Measurements from ENCODE around the gene SERINC2. TPM values are rescaled to one million over a fixed set of nuclear protein-coding genes. Genes with fewer than 3 reads are reported as not detected.

SERINC2 gene
- total RNA-seq, 1 donor from 2014 or later = not detected

- DNase-seq = no peak
- Mint-ChIP-seq H3K9me3 (no peaks in the 10 kb centered on the region), H3K27me3 (peaks cover 54% of the 10 kb centered on the region), H3K4me1 (peaks cover 4% of the 10 kb centered on the region), H3K27ac (no peak overlapping the region), H3K4me3 (no peak overlapping the region), H3K36me3 (ENCODE audit: low read depth) (no peaks in the 10 kb centered on the region)
- intact Hi-C loops (cut with micrococcal nuclease) = no loop called here
Measured at GRCh38 chr1:31414980-31415370, 2.0 kb downstream of the SERINC2 start.

DNA sequence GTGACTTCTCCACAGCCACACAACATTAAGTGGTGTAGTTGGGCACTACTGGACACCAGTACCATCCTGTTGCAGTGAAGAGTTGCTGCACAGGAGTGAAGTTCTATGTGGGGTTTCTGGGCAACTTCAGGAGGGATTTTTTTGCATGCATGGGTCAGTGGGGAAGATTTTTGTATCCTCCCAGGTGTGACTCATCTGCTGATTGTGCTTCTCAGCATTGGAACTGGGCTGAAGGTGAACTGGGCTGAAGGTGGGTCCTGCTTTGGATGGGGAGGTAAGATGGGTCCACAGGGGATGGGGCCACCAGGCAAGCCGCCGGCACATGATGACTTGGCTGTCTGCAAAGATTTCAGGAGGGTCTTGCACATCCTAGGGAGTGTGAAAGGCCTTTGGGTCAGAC is 2.6 kb downstream of the SERINC2 start:
- no peak for DNase-seq
- Mint-ChIP-seq H3K4me3 (no peak overlapping the region), H3K36me3 (ENCODE audit: low read depth) (no peaks in the 10 kb centered on the region), H3K27me3 (peaks cover 50% of the 10 kb centered on the region), H3K27ac (no peak overlapping the region), H3K9me3 (no peaks in the 10 kb centered on the region), H3K4me1 (peaks cover 4% of the 10 kb centered on the region)
- intact Hi-C loops (cut with micrococcal nuclease) = no loop called here

DNA sequence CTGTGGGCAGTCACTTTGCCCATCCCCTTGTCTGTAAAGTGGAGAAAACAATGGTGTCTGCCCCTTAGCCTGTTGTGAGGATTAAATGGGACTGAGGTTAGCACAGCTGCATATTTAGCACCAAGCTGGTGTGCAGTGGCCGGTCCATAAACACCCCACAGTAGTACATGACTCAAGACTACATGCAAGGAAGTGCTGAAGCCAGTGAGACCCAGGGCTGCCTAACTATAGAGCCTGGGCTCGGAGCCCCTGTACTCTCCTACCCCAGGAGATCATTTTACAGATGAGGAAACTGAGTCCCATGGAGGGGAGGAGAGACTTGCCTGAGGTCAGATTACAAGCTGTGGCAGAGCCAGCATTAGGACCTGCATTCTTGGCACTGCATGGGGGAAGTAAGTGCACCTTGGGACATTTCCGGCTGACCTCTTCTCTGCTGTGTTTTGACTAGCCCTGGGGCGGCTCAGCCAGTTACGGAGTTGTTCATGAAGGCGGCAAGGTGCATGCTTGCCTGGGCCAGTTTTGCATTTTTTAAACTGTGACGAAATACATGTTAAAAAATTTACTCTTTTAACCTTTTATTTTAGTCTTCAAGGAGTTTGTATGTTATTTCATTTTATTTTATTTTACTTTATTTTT is 3.2 kb downstream of the SERINC2 start:
- H3K27ac Mint-ChIP-seq = no peak overlapping the region
- peaks cover 4% of the 10 kb centered on the region for H3K4me1 Mint-ChIP-seq
- H3K9me3 Mint-ChIP-seq = no peaks in the 10 kb centered on the region
- no peak for DNase-seq
- H3K36me3 Mint-ChIP-seq (ENCODE audit: low read depth) = no peaks in the 10 kb centered on the region
- no peak overlapping the region for H3K4me3 Mint-ChIP-seq
- intact Hi-C loops (cut with micrococcal nuclease) = no loop called here
- peaks cover 46% of the 10 kb centered on the region for H3K27me3 Mint-ChIP-seq

DNA sequence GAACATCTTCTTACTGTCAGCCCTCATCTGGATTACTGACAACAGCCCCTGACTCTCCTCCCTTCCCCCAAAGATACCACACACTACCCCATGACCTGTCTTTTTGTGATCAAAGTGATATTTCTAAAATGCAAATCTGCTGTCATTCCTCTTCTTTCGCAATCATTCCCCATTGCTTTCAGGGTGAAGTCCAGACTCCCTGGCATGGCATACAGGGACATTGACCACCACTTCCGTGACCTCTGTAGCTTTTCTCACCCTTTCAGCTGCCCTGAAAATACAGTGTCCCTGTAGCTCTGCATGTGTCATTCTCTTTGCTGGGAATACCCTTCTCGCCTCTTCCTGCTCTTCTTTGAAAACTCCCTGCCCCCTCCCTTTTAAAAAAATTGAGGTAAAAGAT is 4.1 kb downstream of the SERINC2 start:
- H3K4me1 Mint-ChIP-seq = peaks cover 4% of the 10 kb centered on the region
- no peaks in the 10 kb centered on the region for H3K36me3 Mint-ChIP-seq (ENCODE audit: low read depth)
- intact Hi-C loops (cut with micrococcal nuclease) = no loop called here
- H3K9me3 Mint-ChIP-seq = no peaks in the 10 kb centered on the region
- peaks cover 38% of the 10 kb centered on the region for H3K27me3 Mint-ChIP-seq
- DNase-seq = no peak
- no peak overlapping the region for H3K4me3 Mint-ChIP-seq
- H3K27ac Mint-ChIP-seq = no peak overlapping the region

GRCh38 chr1:31418626-31419323 is 5.8 kb downstream of the SERINC2 start:
- Mint-ChIP-seq H3K36me3 (ENCODE audit: low read depth) (no peaks in the 10 kb centered on the region), H3K4me3 (no peak overlapping the region), H3K27ac (no peak overlapping the region), H3K9me3 (no peaks in the 10 kb centered on the region), H3K27me3 (peaks cover 41% of the 10 kb centered on the region), H3K4me1 (peaks cover 2% of the 10 kb centered on the region)
- intact Hi-C loops (cut with micrococcal nuclease) = no loop called here
- no peak for DNase-seq

DNA sequence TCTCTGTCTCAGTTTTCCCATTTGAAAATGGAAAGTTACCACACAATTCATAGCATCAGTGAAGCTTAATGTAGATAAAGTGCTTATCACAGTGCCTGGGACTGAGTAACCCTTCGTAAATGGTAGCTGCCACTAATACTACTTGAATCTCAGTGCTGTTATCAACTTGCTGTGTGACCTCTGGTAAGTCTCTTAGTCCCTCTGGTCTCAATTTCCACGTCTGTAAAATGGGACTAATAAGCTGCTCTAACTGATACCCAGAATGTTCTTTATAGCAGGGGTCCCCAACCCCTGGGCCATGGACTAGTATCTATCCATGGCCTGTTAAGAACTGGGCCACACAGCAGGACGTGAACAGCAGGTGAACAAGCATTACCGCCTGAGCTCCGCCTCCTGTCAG is 7.7 kb downstream of the SERINC2 start:
- Mint-ChIP-seq H3K4me1 (no peaks in the 10 kb centered on the region), H3K4me3 (no peak overlapping the region), H3K36me3 (ENCODE audit: low read depth) (no peaks in the 10 kb centered on the region), H3K27me3 (peaks cover 28% of the 10 kb centered on the region), H3K9me3 (no peaks in the 10 kb centered on the region), H3K27ac (no peak overlapping the region)
- DNase-seq = no peak
- intact Hi-C loops (cut with micrococcal nuclease) = loop anchor here (10.0 kb wide), 1 partner anchor 124 kb away; no protein-coding TSS in a partner anchor

DNA sequence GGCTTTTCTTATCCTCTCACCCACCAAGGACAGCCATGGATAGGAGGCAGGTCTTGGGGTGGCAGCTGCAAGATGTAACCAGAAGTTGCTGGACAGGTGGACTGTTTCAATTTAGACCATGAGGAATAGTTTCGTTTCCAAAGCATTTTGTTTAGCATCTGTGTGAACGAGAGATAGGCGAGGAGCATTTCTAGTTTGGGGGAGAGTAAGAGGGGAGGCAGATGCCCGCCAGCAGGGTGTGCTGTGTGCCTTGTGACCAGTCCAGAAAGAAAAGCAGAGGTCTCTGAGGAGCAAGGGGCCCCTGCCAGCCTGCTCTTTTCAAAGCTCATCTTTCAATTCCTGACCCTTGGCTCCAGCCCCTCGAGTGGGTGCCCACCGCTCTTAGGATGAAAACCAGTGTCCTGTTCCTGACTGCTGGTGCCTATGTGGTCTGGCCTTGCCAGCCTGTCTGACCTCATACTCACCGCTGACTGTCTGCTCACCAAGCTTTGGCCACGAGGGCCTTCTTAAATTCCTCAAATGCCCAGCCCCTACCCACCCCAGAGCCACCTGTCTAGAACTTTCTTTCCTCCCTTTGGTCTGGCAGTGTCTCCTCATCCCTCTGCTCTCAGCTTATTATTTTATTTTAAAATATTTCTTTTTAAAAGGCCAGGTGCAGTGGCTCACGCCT is 8.5 kb downstream of the SERINC2 start:
- Mint-ChIP-seq H3K4me3 (no peak overlapping the region), H3K36me3 (ENCODE audit: low read depth) (no peaks in the 10 kb centered on the region), H3K9me3 (no peaks in the 10 kb centered on the region), H3K27me3 (peaks cover 25% of the 10 kb centered on the region), H3K4me1 (no peaks in the 10 kb centered on the region), H3K27ac (no peak overlapping the region)
- intact Hi-C loops (cut with micrococcal nuclease) = loop anchor here (1.0 to 10.0 kb wide), 3 partner anchors 27 to 239 kb away; no protein-coding TSS in a partner anchor
- DNase-seq = no peak

- intact Hi-C loops (cut with micrococcal nuclease) = loop anchor here (1.0 to 10.0 kb wide), 3 partner anchors 28 to 240 kb away; no protein-coding TSS in a partner anchor
- no peak overlapping the region for H3K4me3 Mint-ChIP-seq
- H3K27me3 Mint-ChIP-seq = peaks cover 19% of the 10 kb centered on the region
- H3K9me3 Mint-ChIP-seq = no peaks in the 10 kb centered on the region
- H3K36me3 Mint-ChIP-seq (ENCODE audit: low read depth) = no peaks in the 10 kb centered on the region
- no peak overlapping the region for H3K27ac Mint-ChIP-seq
- H3K4me1 Mint-ChIP-seq = no peaks in the 10 kb centered on the region
- peak; percentile 89 for DNase-seq
Measured at GRCh38 chr1:31422505-31423319, 9.7 kb downstream of the SERINC2 start.

DNA sequence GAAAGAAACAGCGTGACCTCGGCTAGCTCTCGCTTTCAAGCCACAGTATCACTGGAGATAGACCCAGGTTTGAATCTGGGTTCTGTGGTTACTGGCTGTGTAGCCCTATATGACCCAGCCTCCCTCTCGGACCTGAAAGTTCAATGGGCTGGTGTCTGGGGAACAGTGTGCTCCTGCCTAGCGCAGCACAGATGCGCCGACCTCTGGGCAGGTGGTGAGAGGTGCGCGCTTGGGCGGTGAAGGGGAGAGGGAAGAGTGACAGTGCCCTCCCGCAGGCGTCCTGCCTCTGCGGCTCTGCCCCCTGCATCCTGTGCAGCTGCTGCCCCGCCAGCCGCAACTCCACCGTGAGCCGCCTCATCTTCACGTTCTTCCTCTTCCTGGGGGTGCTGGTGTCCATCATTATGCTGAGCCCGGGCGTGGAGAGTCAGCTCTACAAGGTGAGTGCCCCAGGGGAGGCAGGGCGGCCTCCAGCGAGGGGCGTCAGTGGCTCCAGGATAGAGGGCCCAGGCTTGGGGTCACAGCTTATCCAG is 10.5 kb downstream of the SERINC2 start:
- no peak for DNase-seq
- H3K27ac Mint-ChIP-seq = no peak overlapping the region
- intact Hi-C loops (cut with micrococcal nuclease) = loop anchor here (10.0 kb wide), 1 partner anchor 121 kb away; no protein-coding TSS in a partner anchor
- no peaks in the 10 kb centered on the region for H3K4me1 Mint-ChIP-seq
- no peaks in the 10 kb centered on the region for H3K9me3 Mint-ChIP-seq
- no peaks in the 10 kb centered on the region for H3K36me3 Mint-ChIP-seq (ENCODE audit: low read depth)
- no peak overlapping the region for H3K4me3 Mint-ChIP-seq
- peaks cover 19% of the 10 kb centered on the region for H3K27me3 Mint-ChIP-seq

GRCh38 chr1:31424568-31424967 is 11.6 kb downstream of the SERINC2 start:
- Mint-ChIP-seq H3K4me1 (no peaks in the 10 kb centered on the region), H3K4me3 (no peak overlapping the region), H3K27me3 (peaks cover 19% of the 10 kb centered on the region), H3K27ac (no peak overlapping the region), H3K36me3 (ENCODE audit: low read depth) (no peaks in the 10 kb centered on the region), H3K9me3 (no peaks in the 10 kb centered on the region)
- intact Hi-C loops (cut with micrococcal nuclease) = loop anchor here (10.0 kb wide), 1 partner anchor 120 kb away; no protein-coding TSS in a partner anchor
- DNase-seq = no peak

DNA sequence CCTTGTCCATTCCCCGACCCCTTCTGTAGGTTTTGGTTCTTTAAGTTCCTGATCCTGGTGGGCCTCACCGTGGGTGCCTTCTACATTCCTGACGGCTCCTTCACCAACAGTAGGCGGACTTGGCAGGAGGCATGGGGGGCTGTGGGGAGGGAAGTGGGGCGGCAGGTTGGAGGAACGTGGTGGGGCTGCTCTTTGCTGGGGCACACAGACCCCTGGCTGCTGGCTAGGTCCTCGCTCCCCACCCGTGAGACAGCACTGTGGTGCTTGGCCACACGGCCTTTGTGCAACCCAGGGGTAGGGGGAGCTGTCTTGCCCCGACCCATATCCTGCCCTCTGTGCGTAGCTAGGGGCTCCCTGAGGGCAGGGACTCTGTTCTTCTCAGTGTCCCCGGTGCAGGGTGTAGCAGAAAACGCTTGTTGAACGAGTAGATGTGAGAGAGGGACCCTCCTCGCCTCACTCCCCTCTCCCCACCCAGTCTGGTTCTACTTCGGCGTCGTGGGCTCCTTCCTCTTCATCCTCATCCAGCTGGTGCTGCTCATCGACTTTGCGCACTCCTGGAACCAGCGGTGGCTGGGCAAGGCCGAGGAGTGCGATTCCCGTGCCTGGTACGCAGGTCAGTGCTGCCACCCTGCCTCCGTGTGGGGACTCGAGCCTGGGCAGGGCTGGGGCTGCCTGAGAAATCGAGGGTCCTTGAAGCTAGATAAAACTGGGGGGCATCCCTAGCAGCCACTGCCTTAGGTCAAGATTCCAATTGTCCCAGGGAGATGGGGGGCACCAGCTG is 12.5 kb downstream of the SERINC2 start:
- H3K27me3 Mint-ChIP-seq = peaks cover 19% of the 10 kb centered on the region
- no peaks in the 10 kb centered on the region for H3K9me3 Mint-ChIP-seq
- H3K36me3 Mint-ChIP-seq (ENCODE audit: low read depth) = no peaks in the 10 kb centered on the region
- no peak overlapping the region for H3K4me3 Mint-ChIP-seq
- H3K27ac Mint-ChIP-seq = no peak overlapping the region
- no peaks in the 10 kb centered on the region for H3K4me1 Mint-ChIP-seq
- no peak for DNase-seq
- intact Hi-C loops (cut with micrococcal nuclease) = loop anchor here (10.0 kb wide), 1 partner anchor 119 kb away; no protein-coding TSS in a partner anchor

DNA sequence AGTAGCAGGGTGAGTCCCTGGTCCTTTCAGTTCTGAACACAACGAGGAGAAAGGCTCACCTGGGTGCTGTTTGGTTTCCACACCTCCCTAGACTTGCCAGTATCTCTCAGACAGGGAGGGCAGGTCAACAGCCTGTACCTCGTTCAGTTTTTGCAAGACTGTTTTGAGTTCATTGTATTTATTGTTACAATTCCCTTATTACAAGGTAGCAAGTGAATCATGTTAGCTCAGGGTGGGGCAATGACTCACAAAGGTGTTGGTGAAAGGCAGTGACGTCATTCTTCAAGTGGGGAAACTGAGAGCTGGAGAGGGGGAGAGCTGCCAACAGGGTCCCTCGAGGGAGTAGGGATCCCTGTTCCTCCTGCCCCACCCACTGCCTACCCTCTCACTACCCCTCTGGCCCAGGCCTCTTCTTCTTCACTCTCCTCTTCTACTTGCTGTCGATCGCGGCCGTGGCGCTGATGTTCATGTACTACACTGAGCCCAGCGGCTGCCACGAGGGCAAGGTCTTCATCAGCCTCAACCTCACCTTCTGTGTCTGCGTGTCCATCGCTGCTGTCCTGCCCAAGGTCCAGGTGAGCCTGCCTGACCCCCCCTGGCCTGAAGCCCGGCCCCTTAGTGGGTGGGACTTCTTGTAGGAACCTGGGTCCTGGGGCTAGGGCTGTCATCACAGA is 13.4 kb downstream of the SERINC2 start:
- H3K4me1 Mint-ChIP-seq = no peaks in the 10 kb centered on the region
- no peaks in the 10 kb centered on the region for H3K9me3 Mint-ChIP-seq
- no peaks in the 10 kb centered on the region for H3K36me3 Mint-ChIP-seq (ENCODE audit: low read depth)
- DNase-seq = no peak
- H3K27me3 Mint-ChIP-seq = peaks cover 16% of the 10 kb centered on the region
- no peak overlapping the region for H3K4me3 Mint-ChIP-seq
- no peak overlapping the region for H3K27ac Mint-ChIP-seq
- intact Hi-C loops (cut with micrococcal nuclease) = loop anchor here (10.0 kb wide), 1 partner anchor 118 kb away; no protein-coding TSS in a partner anchor
